Ectodermal cell (in vitro differentiated cells): Measurements from ENCODE around the gene KIRREL3.

Experiments
- H3K27ac ChIP-seq: 2 replicates; pipeline ENCODE4 v1.7.0; 2013; ENCODE audit warnings: mild to moderate bottlenecking, low read depth, low read length; ENCODE audit not compliant: insufficient read depth, poor library complexity, severe bottlenecking
- H3K27me3 ChIP-seq: 2 replicates; pipeline ENCODE4 v1.7.0; 2013; ENCODE audit warnings: mild to moderate bottlenecking, low read length; ENCODE audit not compliant: insufficient read depth, control insufficient read depth, poor library complexity, severe bottlenecking
- H3K36me3 ChIP-seq: one replicate; pipeline ENCODE4 v1.7.0; 2013; ENCODE audit warnings: low read length; ENCODE audit not compliant: control insufficient read depth, insufficient read depth
- H3K4me1 ChIP-seq: one replicate; pipeline ENCODE4 v1.7.0; 2013; ENCODE audit warnings: low read length; ENCODE audit not compliant: control insufficient read depth, insufficient read depth
- H3K4me3 ChIP-seq: 2 replicates; pipeline ENCODE4 v1.7.0; 2013; ENCODE audit warnings: low read depth, low read length, control low read depth; ENCODE audit not compliant: insufficient read depth
- H3K9me3 ChIP-seq: 2 replicates; pipeline ENCODE4 v1.7.0; 2013; ENCODE audit warnings: mild to moderate bottlenecking, low read length, moderate library complexity; ENCODE audit not compliant: control insufficient read depth
- WGBS, 2 experiments: methylation state at CpG; one replicate each; pipeline ENCODE4 v1.1.7; 2013; ENCODE audit warnings: missing lambda C conversion rate in 2 of 2; 5-methylcytosine and 5-hydroxymethylcytosine counted together

KIRREL3 gene

DNA sequence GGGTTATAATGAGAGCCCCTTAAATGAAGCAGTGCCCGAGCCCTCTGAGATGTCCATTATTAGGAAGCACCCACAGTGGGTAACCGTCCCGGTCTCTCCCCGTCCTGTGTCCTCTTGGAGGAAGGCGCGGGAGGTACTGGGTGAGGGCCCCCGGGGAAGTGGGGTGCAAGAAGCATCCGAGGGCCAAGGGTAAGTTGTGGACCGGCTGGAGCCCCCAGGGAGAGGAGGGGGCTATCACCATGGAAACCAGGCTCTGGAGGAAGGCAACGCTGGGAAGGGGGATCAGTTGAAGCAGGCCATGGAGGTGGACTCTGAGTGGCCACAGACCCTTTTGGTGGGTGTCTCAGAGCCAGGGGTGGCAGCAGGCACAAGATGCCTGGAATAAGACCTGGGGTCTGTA, 471.5 kb downstream of the KIRREL3 start:
- H3K36me3 ChIP-seq = no peaks in the 10 kb centered on the region
- 93% methylated on average over 10 of the region's 10 CpGs for WGBS, 2 experiments
- no peaks in the 10 kb centered on the region for H3K9me3 ChIP-seq
- no peaks in the 10 kb centered on the region for H3K27me3 ChIP-seq
- H3K4me1 ChIP-seq = peaks cover 3% of the 10 kb centered on the region
- H3K4me3 ChIP-seq = no peak overlapping the region
- H3K27ac ChIP-seq = no peak overlapping the region

DNA sequence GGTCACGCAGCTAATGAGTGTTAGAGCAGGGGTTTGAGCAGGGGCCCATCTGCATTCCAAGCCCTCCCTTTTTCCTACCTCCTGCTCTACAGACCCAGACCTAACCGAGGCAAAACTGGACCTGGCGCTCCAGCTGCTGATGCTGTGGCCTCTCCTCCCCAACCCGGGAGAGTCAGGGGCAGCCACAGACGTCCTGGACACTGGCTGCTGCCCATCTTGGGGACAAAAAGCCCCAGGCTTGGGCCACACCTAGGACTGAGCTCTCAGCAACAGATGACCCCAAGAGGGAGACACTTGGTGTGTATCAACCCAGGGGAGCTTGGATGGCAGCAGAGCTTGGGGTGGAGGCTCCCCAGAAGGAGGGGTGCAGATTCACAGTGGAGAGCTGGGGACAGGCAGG, 472.5 kb downstream of the KIRREL3 start:
- Histone ChIP-seq H3K9me3 (no peaks in the 10 kb centered on the region), H3K4me3 (no peak overlapping the region), H3K4me1 (peaks cover 3% of the 10 kb centered on the region), H3K27ac (no peak overlapping the region), H3K27me3 (no peaks in the 10 kb centered on the region), H3K36me3 (no peaks in the 10 kb centered on the region)
- 81 to 85% methylated on average over 5 of the region's 5 CpGs for WGBS, 2 experiments

DNA sequence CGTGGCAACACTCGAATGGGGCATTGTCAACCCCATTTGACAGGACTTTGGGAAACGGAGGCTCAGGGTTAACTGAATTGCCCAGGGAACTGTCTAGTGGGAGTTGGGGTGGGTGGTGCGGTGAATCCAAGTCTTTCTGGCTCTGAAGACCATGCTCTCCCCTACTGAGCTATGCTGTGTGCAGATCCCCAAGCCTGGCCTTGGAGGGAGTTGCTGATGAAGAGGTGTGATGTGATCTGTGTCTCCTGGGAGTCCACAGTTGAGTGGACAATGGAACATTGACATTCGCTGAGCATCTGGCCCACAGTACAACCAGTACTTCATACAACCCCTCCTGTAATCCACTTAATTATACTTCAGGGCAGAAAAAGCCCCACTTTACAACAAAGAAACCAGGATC, 472.9 kb downstream of the KIRREL3 start:
- WGBS, 2 experiments = 91% methylated on average over 5 of the region's 5 CpGs
- Histone ChIP-seq H3K9me3 (no peaks in the 10 kb centered on the region), H3K4me3 (no peak overlapping the region), H3K4me1 (peaks cover 3% of the 10 kb centered on the region), H3K27ac (no peak overlapping the region), H3K27me3 (no peaks in the 10 kb centered on the region), H3K36me3 (no peaks in the 10 kb centered on the region)

DNA sequence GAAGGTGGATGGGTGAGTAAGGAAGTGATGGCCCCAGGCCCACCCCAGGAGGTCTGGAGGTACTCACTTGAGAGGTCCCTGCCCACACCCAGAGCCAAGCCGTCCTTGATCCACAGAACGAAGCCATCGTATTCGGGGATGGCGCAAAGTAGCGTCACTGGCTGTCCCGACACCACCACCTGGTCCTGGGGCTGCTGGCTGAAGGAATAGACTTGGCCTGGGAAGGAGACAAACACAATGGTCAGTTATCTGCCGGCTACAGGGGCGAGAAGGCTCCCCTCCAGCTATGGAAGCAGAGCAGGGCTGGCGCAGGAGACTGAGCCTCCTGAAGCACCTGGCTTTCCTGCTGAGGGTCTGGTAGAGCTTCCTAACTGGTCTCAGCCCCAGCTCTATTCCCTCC, 474.1 kb downstream of the KIRREL3 start:
- Histone ChIP-seq H3K27me3 (no peaks in the 10 kb centered on the region), H3K4me3 (no peak overlapping the region), H3K4me1 (peaks cover 3% of the 10 kb centered on the region), H3K27ac (no peak overlapping the region), H3K36me3 (no peaks in the 10 kb centered on the region), H3K9me3 (no peaks in the 10 kb centered on the region)
- 89 to 90% methylated on average over 10 of the region's 10 CpGs for WGBS, 2 experiments

DNA sequence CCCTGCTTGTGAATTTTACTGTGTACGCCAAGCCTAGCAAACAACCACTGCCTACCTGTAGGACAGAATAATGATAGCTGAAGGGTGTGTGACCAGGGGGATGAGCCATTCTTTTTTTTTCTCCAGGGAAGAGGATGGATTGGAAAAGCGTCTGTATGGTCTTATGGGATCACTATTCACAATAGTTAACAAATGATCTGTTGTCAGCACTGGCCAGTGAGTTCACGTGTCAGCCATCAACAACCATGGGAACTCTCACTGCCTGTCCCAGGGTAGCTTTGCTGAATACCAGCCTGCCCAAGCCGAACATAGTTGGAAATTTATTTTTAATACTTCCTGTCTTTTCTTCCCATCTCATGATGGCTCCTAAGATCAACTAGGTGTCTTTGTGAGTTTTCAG, 474.9 kb downstream of the KIRREL3 start:
- peaks cover 3% of the 10 kb centered on the region for H3K4me1 ChIP-seq
- no peaks in the 10 kb centered on the region for H3K9me3 ChIP-seq
- no peak overlapping the region for H3K27ac ChIP-seq
- H3K4me3 ChIP-seq = no peak overlapping the region
- 86 to 89% methylated on average over 4 of the region's 4 CpGs for WGBS, 2 experiments
- H3K27me3 ChIP-seq = no peaks in the 10 kb centered on the region
- no peaks in the 10 kb centered on the region for H3K36me3 ChIP-seq

DNA sequence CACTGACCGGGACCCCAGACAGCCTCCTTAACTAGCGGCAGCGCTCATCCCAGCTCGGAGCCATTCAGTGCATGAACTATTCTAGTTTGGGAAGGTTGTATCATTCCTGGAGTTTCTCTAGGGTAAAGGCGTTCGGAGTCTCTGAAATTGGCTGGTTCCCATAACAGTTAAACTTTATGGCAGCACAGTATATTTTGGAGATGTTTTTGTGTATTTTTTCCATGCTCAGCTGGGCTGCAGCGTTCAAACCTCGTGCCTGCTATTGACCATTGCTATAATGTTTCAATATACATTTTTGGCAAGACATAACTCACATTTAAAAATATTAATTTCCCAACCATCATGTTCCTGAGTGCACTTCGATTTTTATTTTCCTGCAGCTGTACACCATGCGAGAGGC, 475.4 kb downstream of the KIRREL3 start:
- 93 to 94% methylated on average over 10 of the region's 10 CpGs for WGBS, 2 experiments
- Histone ChIP-seq H3K27me3 (no peaks in the 10 kb centered on the region), H3K27ac (no peak overlapping the region), H3K9me3 (no peaks in the 10 kb centered on the region), H3K36me3 (no peaks in the 10 kb centered on the region), H3K4me1 (peaks cover 5% of the 10 kb centered on the region), H3K4me3 (no peak overlapping the region)

DNA sequence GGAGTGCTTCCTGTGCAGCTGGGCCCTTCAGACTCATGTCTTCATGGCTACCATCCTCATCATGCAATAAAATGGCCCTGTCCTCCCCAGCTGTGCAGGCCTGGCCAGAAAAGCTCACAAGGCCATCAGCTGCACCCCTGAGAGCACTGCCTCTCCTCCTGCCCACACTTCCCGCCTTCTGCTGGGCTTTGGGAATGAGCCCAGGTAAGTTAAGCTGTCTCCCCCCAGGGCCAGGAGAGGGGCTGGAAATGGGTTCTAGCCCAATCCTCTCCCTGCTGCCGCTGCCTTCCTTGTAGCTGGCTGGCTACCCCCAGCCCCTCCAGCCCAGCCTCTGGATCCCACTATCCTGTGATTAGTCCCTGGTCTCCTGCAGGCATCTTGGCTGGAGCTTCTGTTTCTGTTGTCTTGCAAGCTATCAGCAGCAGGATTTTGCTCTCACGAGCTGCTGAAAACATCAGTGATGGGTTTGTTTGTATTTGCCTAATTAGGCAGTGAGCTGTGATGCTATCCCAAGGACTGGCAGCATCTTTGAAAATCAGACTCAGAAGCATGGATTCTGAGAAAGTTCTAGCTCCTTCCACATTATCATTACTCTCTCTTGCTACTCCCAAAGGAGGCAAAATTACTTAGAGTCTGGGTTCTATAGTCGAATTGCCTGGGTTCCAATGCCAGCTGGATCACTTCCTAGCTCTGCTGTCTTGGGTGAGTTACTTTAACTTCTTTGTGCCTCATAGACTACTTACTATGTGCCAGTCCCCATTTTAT, 476.9 kb downstream of the KIRREL3 start:
- no peaks in the 10 kb centered on the region for H3K9me3 ChIP-seq

DNA sequence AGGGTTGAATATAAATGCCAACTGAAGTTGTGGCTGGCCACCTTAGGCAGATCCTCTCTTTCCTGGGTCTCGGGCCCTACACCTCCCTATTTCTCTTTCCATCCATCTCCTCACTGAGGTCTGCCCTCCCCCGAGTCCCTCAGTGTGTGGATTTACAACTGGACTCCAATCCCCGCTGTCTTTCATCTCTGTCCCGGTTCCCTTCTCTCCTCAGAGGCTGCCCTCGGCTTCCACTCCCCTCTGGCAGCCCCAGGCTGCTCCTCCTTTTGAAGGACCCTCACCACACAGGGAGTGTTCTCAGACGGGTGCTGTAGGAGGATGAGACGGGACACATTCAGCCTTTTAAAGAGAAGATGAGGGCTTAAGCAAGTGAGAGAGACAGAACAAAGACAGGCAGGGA, 478.0 kb downstream of the KIRREL3 start:
- Histone ChIP-seq H3K27ac (no peak overlapping the region), H3K4me1 (peaks cover 19% of the 10 kb centered on the region), H3K36me3 (no peaks in the 10 kb centered on the region), H3K9me3 (no peaks in the 10 kb centered on the region), H3K4me3 (no peak overlapping the region), H3K27me3 (no peaks in the 10 kb centered on the region)
- WGBS, 2 experiments = 85 to 86% methylated on average over 7 of the region's 7 CpGs

More for the DNA sequence above, 476.9 kb downstream of the KIRREL3 start:
- no peak overlapping the region for H3K27ac ChIP-seq
- H3K27me3 ChIP-seq = no peaks in the 10 kb centered on the region
- no peak overlapping the region for H3K4me3 ChIP-seq
- H3K4me1 ChIP-seq = peaks cover 14% of the 10 kb centered on the region
- 65 to 66% methylated on average over 4 of the region's 4 CpGs for WGBS, 2 experiments
- no peaks in the 10 kb centered on the region for H3K36me3 ChIP-seq

DNA sequence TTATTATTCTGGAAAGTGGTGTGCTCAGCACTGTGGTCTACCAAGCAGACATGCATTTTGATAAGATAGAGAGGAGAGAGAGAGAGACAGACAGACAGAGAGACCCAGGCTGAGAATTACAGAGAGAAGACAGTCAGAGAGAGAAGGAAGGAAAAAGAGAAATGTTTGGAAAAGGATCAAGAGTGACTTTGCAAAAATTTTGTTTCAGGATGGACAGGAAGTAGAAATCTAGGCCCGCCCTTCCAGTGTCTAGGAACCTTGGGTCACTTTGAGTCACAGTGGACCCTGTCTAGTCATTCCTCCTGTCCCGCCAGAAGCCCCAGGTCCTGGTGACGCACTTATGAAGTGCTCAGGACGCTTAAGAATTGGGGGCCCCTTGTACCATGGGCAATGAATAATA, 478.4 kb downstream of the KIRREL3 start:
- Histone ChIP-seq H3K27ac (no peak overlapping the region), H3K4me1 (peaks cover 19% of the 10 kb centered on the region), H3K4me3 (no peak overlapping the region), H3K36me3 (no peaks in the 10 kb centered on the region), H3K9me3 (no peaks in the 10 kb centered on the region), H3K27me3 (no peaks in the 10 kb centered on the region)
- 79 to 92% methylated on average over 4 of the region's 4 CpGs for WGBS, 2 experiments

DNA sequence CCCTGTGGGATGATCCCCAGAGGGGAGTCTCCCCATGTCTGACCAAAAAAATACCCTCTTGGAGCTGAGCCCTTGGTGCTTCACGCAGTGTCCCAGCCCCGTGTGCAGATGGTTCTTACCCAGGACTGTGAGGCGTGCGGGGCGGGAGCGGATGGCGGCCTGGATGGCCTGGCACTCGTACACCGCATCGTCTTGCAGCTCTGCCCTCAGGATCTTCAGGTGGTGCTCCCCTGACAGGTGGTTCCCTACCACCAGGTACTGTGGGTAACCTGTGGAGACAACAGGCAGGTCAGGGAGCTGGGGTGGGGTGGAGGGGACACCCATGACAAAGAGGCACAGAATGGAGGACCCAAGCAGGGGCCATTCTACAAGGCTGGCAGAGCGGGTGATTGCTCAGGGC, 479.4 kb downstream of the KIRREL3 start:
- no peak overlapping the region for H3K4me3 ChIP-seq
- WGBS, 2 experiments = 96 to 97% methylated on average over 11 of the region's 11 CpGs
- H3K27me3 ChIP-seq = no peaks in the 10 kb centered on the region
- peaks cover 19% of the 10 kb centered on the region for H3K4me1 ChIP-seq
- no peaks in the 10 kb centered on the region for H3K9me3 ChIP-seq
- H3K27ac ChIP-seq = no peak overlapping the region
- no peaks in the 10 kb centered on the region for H3K36me3 ChIP-seq
